ENCODE results near the gene COA3.

The COA3 gene

GRCh38 chr17:42798383-42799380 lies at the start of gene COA3, which contains the start of gene CNTD1:
Gene COA3, minus strand, starts transcription at chr17:42798704. Its CDS starts 23 bp downstream, at chr17:42798681.
Gene CNTD1, plus strand, starts transcription at chr17:42798861. Its CDS starts 207 bp downstream, at chr17:42799068.
- peak; percentile 97 for DNase-seq

GRCh38 chr17:42848093-42848492 lies 49.6 kb upstream of the COA3 start:
- H3K4me3 ChIP-seq (ENCODE audit: low read depth, low read length), result no peak overlapping the region
- H3K9me3 ChIP-seq (ENCODE audit: severe bottlenecking), result no peaks in the 10 kb centered on the region
- no peaks in the 10 kb centered on the region for H3K27me3 ChIP-seq (ENCODE audit: insufficient read depth, low read depth, severe bottlenecking)
- no peak for TF ChIP-seq CTCF (IDR thresholded peaks at IDR 0.05; ENCODE audit: low read depth, low read length)
- H3K36me3 ChIP-seq, result peaks cover 26% of the 10 kb centered on the region
- no peak for DNase-seq
- no peak overlapping the region for H3K27ac ChIP-seq

More at GRCh38 chr17:42798383-42799380, at the start of gene COA3, which contains the start of gene CNTD1:
- H3K4me3 ChIP-seq (ENCODE audit: low read depth, low read length), result peak within 1 kb of the TSS; percentile 94
- H3K9me3 ChIP-seq (ENCODE audit: severe bottlenecking), result peaks cover 8% of the 10 kb centered on the region
- no peaks in the 10 kb centered on the region for H3K27me3 ChIP-seq (ENCODE audit: insufficient read depth, low read depth, severe bottlenecking)
- no peak for TF ChIP-seq CTCF (IDR thresholded peaks at IDR 0.05; ENCODE audit: low read depth, low read length)
- peaks cover 18% of the 10 kb centered on the region for H3K36me3 ChIP-seq
- H3K27ac ChIP-seq, result peak within 1 kb of the TSS; percentile 71

DNA sequence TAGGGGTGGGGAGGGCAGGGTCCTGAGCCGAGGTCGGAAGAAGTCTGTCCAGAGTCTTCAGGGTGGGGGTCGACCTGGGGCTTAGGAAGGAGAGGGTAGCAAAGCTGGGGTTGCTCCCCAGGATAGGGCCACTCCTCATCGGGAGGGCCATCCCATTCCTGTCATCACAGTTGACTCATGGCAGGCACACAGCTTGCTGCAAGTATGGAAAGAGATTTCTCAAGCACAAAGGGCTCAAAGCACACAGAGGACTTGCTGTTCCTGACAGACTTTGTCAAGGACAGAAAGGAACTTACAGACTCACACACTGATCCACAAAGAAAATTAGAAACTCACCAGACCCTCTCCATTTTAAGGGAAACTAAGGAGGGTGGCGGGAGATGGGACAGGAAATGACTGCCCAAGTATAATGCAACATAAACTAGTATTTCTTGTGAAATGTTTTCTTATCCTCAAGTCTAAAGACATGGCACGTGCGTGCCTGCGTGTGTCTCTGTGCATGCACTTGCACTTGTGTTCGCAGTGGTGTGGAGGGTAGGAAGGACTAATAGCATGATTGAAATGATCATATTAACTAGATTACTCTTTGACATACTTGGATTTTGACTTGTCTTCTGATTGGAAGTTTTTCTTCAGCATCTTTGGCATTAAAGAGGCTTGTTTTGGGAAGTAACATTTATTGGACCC lies 48.2 kb upstream of the COA3 start:
- Histone ChIP-seq H3K9me3 (ENCODE audit: severe bottlenecking) (no peaks in the 10 kb centered on the region), H3K27ac (no peak overlapping the region), H3K36me3 (peaks cover 40% of the 10 kb centered on the region), H3K4me3 (ENCODE audit: low read depth, low read length) (no peak overlapping the region), H3K27me3 (ENCODE audit: insufficient read depth, low read depth, severe bottlenecking) (no peaks in the 10 kb centered on the region)
- DNase-seq, result no peak
- no peak for TF ChIP-seq CTCF (IDR thresholded peaks at IDR 0.05; ENCODE audit: low read depth, low read length)

- TF ChIP-seq CTCF (IDR thresholded peaks at IDR 0.05; ENCODE audit: low read depth, low read length), result no peak
- H3K27ac ChIP-seq, result no peak overlapping the region
- no peaks in the 10 kb centered on the region for H3K27me3 ChIP-seq (ENCODE audit: insufficient read depth, low read depth, severe bottlenecking)
- peaks cover 47% of the 10 kb centered on the region for H3K36me3 ChIP-seq
- no peak overlapping the region for H3K4me3 ChIP-seq (ENCODE audit: low read depth, low read length)
- no peak for DNase-seq
- no peaks in the 10 kb centered on the region for H3K9me3 ChIP-seq (ENCODE audit: severe bottlenecking)
Measured at GRCh38 chr17:42845918-42846593, 47.6 kb upstream of the COA3 start.

DNA sequence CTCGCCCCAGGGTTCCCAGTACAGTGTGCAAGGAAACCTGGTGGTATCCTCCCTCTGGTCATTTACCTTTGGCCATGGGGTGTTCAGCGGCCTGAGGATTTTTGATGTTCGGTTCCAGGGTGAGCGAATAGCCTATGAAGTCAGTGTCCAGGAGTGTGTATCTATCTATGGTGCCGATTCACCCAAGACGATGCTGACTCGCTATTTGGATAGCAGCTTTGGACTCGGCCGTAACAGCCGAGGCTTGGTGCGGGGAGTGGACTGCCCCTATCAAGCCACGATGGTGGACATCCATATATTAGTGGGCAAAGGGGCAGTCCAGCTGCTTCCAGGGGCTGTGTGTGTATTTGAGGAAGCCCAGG lies 47.0 kb upstream of the COA3 start:
- Histone ChIP-seq H3K27ac (no peak overlapping the region), H3K4me3 (ENCODE audit: low read depth, low read length) (no peak overlapping the region), H3K9me3 (ENCODE audit: severe bottlenecking) (no peaks in the 10 kb centered on the region), H3K27me3 (ENCODE audit: insufficient read depth, low read depth, severe bottlenecking) (no peaks in the 10 kb centered on the region), H3K36me3 (peaks cover 49% of the 10 kb centered on the region)
- no peak for DNase-seq
- no peak for TF ChIP-seq CTCF (IDR thresholded peaks at IDR 0.05; ENCODE audit: low read depth, low read length)

All from WERI-Rb-1 (cell line).